UCSD-AML1 (cell line): ENCODE measurements around the gene TNC.

Source experiments
- DNase-seq: peaks from one replicate; lab custom pipeline; 2025; ENCODE audit not compliant: unreplicated experiment; lab: John Stamatoyannopoulos, UW

Gene TNC

GRCh38 chr9:115117999-115118878 lies at the start of gene TNC:
TSS of gene TNC (minus strand) at chr9:115118157. CDS start at chr9:115091018, 27,139 bp downstream.
- no peak for DNase-seq

GRCh38 chr9:115167175-115167574 lies 49.2 kb upstream of the TNC start:
- DNase-seq: no peak

- DNase-seq: no peak
These were observed 47.3 kb upstream of the TNC start for GRCh38 chr9:115165233-115165632.

DNA sequence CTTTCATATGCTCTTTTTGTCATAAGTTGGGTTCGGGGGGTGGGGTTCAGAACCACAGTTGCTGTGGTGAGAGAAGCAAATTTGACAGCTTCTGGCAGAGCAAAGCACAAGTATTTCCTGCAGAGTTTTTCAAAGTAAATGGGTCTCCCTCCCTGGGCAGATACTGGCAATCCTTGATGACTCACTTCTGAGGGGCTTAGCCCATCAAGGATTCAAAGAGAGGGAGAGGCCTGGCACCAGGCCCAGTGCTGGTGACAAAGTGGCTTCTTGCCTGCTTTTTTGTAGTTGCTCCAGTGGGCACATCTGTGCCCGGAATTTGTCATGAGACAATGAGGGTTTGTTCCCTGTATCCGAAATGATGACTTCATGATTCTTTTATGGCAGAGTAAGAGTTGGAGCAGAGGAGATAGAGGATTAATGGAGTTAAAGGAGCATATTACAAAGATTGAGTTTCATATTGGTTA lies 46.6 kb upstream of the TNC start:
- DNase-seq: no peak

- no peak for DNase-seq
These were observed 45.0 kb upstream of the TNC start for GRCh38 chr9:115162946-115163345.

GRCh38 chr9:115161446-115161845 lies 43.5 kb upstream of the TNC start:
- no peak for DNase-seq

GRCh38 chr9:115158661-115159481 lies 40.9 kb upstream of the TNC start:
- DNase-seq: no peak

- no peak for DNase-seq
These were observed 39.3 kb upstream of the TNC start for GRCh38 chr9:115157245-115157674.

GRCh38 chr9:115155037-115155436 lies 37.1 kb upstream of the TNC start:
- no peak for DNase-seq

DNA sequence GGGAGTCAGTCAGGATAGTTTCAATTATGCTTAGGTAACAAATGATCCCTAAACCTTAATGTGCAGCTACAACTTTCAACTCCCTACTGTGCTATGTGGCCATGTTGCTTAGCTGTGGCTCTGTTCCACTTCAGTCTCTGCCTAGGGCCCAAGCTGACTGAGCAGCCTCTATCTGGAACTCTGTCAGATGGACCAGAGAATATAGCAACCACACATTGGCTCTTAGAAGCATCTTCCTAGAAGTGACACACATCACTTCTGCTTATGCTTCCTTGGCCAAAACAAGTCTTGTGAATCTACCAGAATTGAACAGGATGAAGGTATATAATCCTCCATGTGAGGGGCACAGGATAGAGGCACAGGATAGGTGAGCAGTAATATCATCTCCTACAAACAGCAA lies 36.7 kb upstream of the TNC start:
- no peak for DNase-seq

- DNase-seq: no peak
These were observed 34.4 kb upstream of the TNC start for GRCh38 chr9:115152281-115152820.

GRCh38 chr9:115148721-115149120 lies 30.8 kb upstream of the TNC start:
- no peak for DNase-seq

GRCh38 chr9:115146581-115147021 lies 28.6 kb upstream of the TNC start:
- DNase-seq: no peak

- no peak for DNase-seq
These were observed 26.7 kb upstream of the TNC start for GRCh38 chr9:115144706-115145105.

GRCh38 chr9:115143689-115144088 lies 25.7 kb upstream of the TNC start:
- DNase-seq: no peak

DNA sequence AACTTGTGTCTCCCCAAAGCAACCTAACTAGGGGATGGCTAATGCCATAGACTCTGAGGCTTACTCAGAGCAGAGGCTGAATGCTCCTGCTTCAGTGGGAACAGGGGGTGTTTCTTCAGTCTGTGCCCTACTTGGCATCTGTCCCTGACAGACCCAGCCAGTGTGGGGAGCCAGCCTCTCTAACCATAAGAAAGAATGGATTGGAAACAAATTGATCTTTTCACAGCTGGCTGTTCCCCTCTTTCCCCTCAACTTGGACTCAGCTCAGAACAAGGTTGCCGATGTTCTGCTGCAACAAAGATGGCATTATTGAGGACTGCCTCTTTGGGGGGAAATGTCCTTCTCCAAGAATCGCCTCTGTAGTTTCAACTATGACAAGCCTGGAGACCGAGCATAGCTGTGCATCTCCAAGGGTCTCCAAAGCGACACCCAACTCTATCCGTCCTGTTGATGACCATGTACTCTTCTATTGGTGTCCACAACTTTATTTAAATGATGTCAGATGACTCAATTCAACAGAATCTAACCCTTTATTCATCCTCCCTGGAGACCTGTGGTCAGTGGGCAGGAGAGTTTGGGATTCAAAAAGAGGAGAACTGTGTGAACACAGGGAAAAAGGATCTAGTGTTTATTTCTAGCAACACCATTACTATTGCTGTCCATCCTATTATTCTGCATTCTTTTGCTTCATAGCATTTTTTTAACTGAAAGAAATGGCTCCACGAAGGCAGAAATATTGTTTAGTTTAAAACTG lies 24.7 kb upstream of the TNC start:
- DNase-seq: no peak

DNA sequence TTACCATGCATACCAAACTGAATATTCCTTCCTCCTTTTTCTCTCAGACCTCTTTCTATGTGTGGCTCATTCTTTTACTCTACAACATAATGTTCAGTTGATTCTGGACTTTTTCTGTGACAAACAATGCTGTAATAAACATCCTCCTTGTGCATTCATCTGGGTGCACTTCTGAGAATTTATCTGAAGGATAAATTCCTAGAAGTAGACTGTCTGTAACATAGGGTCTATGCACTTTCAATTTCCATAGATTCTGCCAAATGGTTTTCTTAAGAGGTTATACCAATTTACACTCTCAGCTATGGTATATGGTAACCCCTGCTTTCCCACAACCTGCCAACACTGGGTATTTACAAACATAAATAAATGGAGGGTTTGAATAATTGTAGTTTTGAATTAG lies 24.1 kb upstream of the TNC start:
- no peak for DNase-seq

- DNase-seq: no peak
These were observed 23.7 kb upstream of the TNC start for GRCh38 chr9:115141612-115142011.

DNA sequence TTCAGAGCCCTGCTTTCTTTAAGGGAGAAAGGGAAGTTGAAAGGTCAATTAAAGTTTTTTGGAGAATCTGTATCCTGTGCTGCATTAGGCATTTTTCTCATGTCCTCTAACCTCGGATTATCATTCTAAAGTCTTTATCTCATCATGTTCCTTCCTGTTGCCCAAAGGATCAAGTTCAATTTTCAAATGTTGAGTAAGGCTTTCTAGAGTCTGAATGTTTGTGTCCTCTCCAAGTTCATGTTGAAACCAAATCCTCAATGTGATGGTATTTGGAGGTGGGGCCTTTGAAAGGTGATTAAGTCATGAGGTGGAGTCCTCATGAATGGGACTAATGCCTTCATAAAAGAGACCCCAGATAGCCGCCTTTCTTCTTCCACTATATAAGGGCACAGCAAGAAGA lies 20.2 kb upstream of the TNC start:
- no peak for DNase-seq

- DNase-seq: no peak
These were observed 19.6 kb upstream of the TNC start for GRCh38 chr9:115137526-115137925.
